ENCODE measurements around the gene ST3GAL5. TPM values are rescaled to one million over a fixed set of nuclear protein-coding genes. Genes with fewer than 3 reads are reported as not detected.

The ST3GAL5 gene
- polyA plus RNA-seq, 1 of the 3 experiments (the other 2 are of a cell fraction): 37.6 TPM

DNA sequence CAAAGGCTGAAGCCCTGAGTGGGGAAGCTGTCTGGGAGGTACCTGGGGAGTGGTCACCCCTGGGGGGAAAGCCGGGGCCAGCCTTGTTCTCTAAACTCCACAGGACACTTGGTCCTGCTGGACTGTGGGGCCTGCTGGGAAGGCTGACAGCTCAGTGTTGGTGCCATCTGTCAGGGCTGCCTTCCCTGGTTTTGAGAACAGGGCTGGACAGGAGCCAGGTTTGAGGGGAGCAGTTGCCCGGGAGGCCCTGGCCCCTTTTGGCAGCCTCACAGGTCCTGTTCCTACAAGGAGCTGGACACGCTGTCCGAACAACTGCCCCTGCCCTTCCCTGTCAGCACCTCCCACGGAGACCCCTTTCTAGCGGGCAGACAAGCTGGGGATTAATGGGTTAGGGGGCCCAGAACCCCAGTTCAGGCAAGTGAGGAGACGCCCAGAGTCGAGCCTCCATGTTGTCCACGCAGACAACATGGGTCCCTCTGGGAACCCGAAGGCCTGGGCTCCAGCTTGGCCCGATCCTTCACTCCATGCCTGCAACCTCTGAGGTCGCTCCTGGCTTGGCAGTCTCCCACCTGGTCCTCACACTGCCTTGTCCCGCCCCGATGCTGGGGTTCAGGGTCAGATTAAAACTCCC is 94.2 kb downstream of the ST3GAL5 start:
- POLR2A ChIA-PET: interaction anchor here (1.0 kb wide), 1 partner anchor 19 kb away, joined by 3 read pairs; no protein-coding TSS in a partner anchor
- peak; percentile 67 for DNase-seq

DNA sequence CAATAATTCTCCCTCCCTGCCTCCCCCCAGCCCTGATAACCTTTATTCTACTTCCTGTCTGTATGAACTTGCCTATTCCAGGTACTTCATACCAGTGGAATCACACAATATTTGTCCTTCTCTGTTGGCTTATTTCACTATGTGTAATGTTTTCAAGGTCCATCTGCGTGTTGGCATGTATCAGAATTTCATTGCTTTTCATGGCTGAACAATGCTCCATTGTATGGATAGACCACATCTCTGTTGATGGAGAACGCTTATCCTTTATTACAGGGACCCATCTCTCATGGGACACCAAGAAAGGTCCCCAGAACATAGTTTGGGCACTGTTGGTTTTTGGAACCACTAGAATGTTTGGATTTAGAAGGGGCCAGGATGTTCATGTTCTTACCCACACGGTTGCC is 94.8 kb downstream of the ST3GAL5 start:
- peaks cover 26 to 36% of the 10 kb centered on the region in 2 experiments; a peak in 3 of 4 replicates for H3K4me1 ChIP-seq (ENCODE audit: control insufficient read depth in 1 of 2, insufficient read depth in 2 of 2, low read depth in 1 of 2, low read length in 1 of 2)
- 0 out of 4 replicates have a peak overlapping the region, but pooled peaks of 1 of the 2 experiments have one; percentile 6 for H3K27ac ChIP-seq (ENCODE audit: low read depth in 2 of 2, low read length in 1 of 2)
- no peak overlapping the region for H3K4me2 ChIP-seq
- no peaks in the 10 kb centered on the region for H3K79me2 ChIP-seq (ENCODE audit: insufficient read depth)
- H3K4me3 ChIP-seq (ENCODE audit: low read depth in 2 of 2, low read length in 1 of 2): no peak overlapping the region
- no peaks in the 10 kb centered on the region for H3K27me3 ChIP-seq (ENCODE audit: insufficient read depth)
- no peaks in the 10 kb centered on the region for H3K9me2 ChIP-seq
- H3K9ac ChIP-seq: no peak overlapping the region
- 89% methylated on average over 3 of the region's 3 CpGs for WGBS (ENCODE audit: low lambda C conversion rate)
- no peaks in the 10 kb centered on the region for H4K20me1 ChIP-seq (ENCODE audit: insufficient read depth)
- H3K36me3 ChIP-seq (replicated peaks in 1 of 2; ENCODE audit: control insufficient read depth in 1 of 2, insufficient read depth in 2 of 2, low read length in 1 of 2): no peaks in the 10 kb centered on the region
- POLR2A ChIA-PET: interaction anchor here (1.0 kb wide), 1 partner anchor 18 kb away, joined by 3 read pairs; no protein-coding TSS in a partner anchor
- no peak for DNase-seq
- H3K9me3 ChIP-seq: no peaks in the 10 kb centered on the region
- CTCF ChIA-PET: interaction anchor here (0.8 to 5.8 kb wide), 10 partner anchors 11 to 157 kb away, joined by 3 to 53 read pairs (median 4); no protein-coding TSS in a partner anchor
- TF ChIP-seq FOXM1 (IDR thresholded peaks at IDR 0.05; ENCODE audit: low read depth): no peak
- TF ChIP-seq YY1 (IDR thresholded peaks at IDR 0.05; ENCODE audit: low read depth): no peak
- no peak for TF ChIP-seq JUND (IDR thresholded peaks at IDR 0.05)
- TF ChIP-seq, protein P1, sequence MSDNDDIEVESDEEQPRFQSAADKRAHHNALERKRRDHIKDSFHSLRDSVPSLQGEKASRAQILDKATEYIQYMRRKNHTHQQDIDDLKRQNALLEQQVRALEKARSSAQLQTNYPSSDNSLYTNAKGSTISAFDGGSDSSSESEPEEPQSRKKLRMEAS (IDR thresholded peaks at IDR 0.05; ENCODE audit: low read depth): no peak
- no peak for TF ChIP-seq RCOR1 (IDR thresholded peaks at IDR 0.05; ENCODE audit: low read length)
- no peak overlapping the region for H2AFZ ChIP-seq (ENCODE audit: low read depth)
- H3F3A ChIP-seq (replicated peaks; ENCODE audit: insufficient read depth): peaks cover 30% of the 10 kb centered on the region

More for the DNA sequence above, 94.2 kb downstream of the ST3GAL5 start:
- Histone ChIP-seq H4K20me1 (ENCODE audit: insufficient read depth) (no peaks in the 10 kb centered on the region), H3K4me3 (ENCODE audit: low read depth in 2 of 2, low read length in 1 of 2) (no peak overlapping the region), H3K27me3 (ENCODE audit: insufficient read depth) (no peaks in the 10 kb centered on the region), H3K9me3 (no peaks in the 10 kb centered on the region), H3K9me2 (no peaks in the 10 kb centered on the region), H3K36me3 (replicated peaks in 1 of 2; ENCODE audit: control insufficient read depth in 1 of 2, insufficient read depth in 2 of 2, low read length in 1 of 2) (no peaks in the 10 kb centered on the region), H3K4me2 (no peak overlapping the region), H2AFZ (ENCODE audit: low read depth) (no peak overlapping the region), H3K4me1 (ENCODE audit: control insufficient read depth in 1 of 2, insufficient read depth in 2 of 2, low read depth in 1 of 2, low read length in 1 of 2) (peaks cover 27 to 34% of the 10 kb centered on the region in 2 experiments; a peak in 3 of 4 replicates), H3K27ac (ENCODE audit: low read depth in 2 of 2, low read length in 1 of 2) (0 out of 4 replicates have a peak overlapping the region, but pooled peaks of 1 of the 2 experiments have one; percentile 6), H3K79me2 (ENCODE audit: insufficient read depth) (no peaks in the 10 kb centered on the region), H3K9ac (no peak overlapping the region), H3F3A (replicated peaks; ENCODE audit: insufficient read depth) (peaks cover 30% of the 10 kb centered on the region)
- CTCF ChIA-PET: interaction anchor here (0.8 to 5.8 kb wide), 11 partner anchors 11 to 157 kb away, joined by 3 to 53 read pairs (median 4); no protein-coding TSS in a partner anchor
- TF ChIP-seq, protein P2, sequence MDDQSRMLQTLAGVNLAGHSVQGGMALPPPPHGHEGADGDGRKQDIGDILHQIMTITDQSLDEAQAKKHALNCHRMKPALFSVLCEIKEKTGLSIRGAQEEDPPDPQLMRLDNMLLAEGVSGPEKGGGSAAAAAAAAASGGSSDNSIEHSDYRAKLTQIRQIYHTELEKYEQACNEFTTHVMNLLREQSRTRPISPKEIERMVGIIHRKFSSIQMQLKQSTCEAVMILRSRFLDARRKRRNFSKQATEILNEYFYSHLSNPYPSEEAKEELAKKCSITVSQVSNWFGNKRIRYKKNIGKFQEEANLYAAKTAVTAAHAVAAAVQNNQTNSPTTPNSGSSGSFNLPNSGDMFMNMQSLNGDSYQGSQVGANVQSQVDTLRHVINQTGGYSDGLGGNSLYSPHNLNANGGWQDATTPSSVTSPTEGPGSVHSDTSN (IDR thresholded peaks at IDR 0.05): no peak
- TF ChIP-seq NRF1 (IDR thresholded peaks at IDR 0.05; ENCODE audit: low read depth, low read length): no peak
- TF ChIP-seq SIN3A (IDR thresholded peaks at IDR 0.05; ENCODE audit: borderline replicate concordance, low read depth, low read length): no peak
- TF ChIP-seq, protein P3, sequence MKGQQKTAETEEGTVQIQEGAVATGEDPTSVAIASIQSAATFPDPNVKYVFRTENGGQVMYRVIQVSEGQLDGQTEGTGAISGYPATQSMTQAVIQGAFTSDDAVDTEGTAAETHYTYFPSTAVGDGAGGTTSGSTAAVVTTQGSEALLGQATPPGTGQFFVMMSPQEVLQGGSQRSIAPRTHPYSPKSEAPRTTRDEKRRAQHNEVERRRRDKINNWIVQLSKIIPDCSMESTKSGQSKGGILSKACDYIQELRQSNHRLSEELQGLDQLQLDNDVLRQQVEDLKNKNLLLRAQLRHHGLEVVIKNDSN (IDR thresholded peaks at IDR 0.05; ENCODE audit: borderline replicate concordance, low read depth): no peak
- TF ChIP-seq, protein P4, sequence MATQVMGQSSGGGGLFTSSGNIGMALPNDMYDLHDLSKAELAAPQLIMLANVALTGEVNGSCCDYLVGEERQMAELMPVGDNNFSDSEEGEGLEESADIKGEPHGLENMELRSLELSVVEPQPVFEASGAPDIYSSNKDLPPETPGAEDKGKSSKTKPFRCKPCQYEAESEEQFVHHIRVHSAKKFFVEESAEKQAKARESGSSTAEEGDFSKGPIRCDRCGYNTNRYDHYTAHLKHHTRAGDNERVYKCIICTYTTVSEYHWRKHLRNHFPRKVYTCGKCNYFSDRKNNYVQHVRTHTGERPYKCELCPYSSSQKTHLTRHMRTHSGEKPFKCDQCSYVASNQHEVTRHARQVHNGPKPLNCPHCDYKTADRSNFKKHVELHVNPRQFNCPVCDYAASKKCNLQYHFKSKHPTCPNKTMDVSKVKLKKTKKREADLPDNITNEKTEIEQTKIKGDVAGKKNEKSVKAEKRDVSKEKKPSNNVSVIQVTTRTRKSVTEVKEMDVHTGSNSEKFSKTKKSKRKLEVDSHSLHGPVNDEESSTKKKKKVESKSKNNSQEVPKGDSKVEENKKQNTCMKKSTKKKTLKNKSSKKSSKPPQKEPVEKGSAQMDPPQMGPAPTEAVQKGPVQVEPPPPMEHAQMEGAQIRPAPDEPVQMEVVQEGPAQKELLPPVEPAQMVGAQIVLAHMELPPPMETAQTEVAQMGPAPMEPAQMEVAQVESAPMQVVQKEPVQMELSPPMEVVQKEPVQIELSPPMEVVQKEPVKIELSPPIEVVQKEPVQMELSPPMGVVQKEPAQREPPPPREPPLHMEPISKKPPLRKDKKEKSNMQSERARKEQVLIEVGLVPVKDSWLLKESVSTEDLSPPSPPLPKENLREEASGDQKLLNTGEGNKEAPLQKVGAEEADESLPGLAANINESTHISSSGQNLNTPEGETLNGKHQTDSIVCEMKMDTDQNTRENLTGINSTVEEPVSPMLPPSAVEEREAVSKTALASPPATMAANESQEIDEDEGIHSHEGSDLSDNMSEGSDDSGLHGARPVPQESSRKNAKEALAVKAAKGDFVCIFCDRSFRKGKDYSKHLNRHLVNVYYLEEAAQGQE (IDR thresholded peaks at IDR 0.05; ENCODE audit: low read depth, low read length): no peak
- 82% methylated on average over 10 of the region's 14 CpGs for WGBS (ENCODE audit: low lambda C conversion rate)
